Gastrocnemius medialis (tissue), 4 donors: ENCODE measurements around the gene ADD1. TPM values are rescaled to one million over a fixed set of nuclear protein-coding genes. Genes with fewer than 3 reads are reported as not detected.
A peak's percentile ranks its signal among the peaks of the same experiment; 100 is the strongest.
"Not testable (repeated sequence)": the region's sequence is repeated elsewhere in the genome, so short reads cannot be mapped to it uniquely, and the experiment has no call there.

Experiments used
- ATAC-seq, 2 donors: fragments of 150-250 bp; one replicate each; pipeline ENCODE4 v1.9.1; 2016
- DNase-seq, 2 donors: peaks; one replicate each; pipeline ENCODE4 v3.0.0-alpha.2; 2019
- H3K27ac ChIP-seq, 4 donors: fragments of 200-600 bp; sonication (generic); 1 replicate in 1 of 4; 2 replicates in 3 of 4; pipeline ENCODE4 v1.5.1; 2016 to 2018; ENCODE audit warnings: mild to moderate bottlenecking in 2 of 4, moderate library complexity in 1 of 4
- H3K27me3 ChIP-seq, 3 donors: fragments of 200-600 bp; sonication (generic) in 2 of 3; 1 replicate in 1 of 3; 2 replicates in 2 of 3; pipeline versions ENCODE4 v1.5.1 to v1.6.0; 2016 to 2019; ENCODE audit warnings: mild to moderate bottlenecking in 1 of 3, moderate library complexity in 1 of 3
- H3K36me3 ChIP-seq, 2 donors: fragments of 200-600 bp; sonication (generic) in 1 of 2; one replicate each; pipeline ENCODE4 v1.5.1; 2017 to 2018
- H3K4me1 ChIP-seq, 2 donors: fragments of 200-600 bp; sonication (generic) in 1 of 2; one replicate each; pipeline ENCODE4 v1.5.1; 2016 to 2017; ENCODE audit warnings: mild to moderate bottlenecking in 2 of 2
- H3K4me3 ChIP-seq, 4 donors: fragments of 200-600 bp; sonication (generic) in 3 of 4; 1 replicate in 1 of 4; 2 replicates in 3 of 4; pipeline ENCODE4 v1.5.1; 2016 to 2019; ENCODE audit warnings: mild to moderate bottlenecking in 2 of 4
- H3K9me3 ChIP-seq, 3 donors: fragments of 200-600 bp; sonication (generic) in 2 of 3; 1 replicate in 1 of 3; 2 replicates in 2 of 3; pipeline ENCODE4 v1.5.1; 2016 to 2019
- CTCF ChIP-seq, 5 experiments: fragments of 450-650 bp in 3 of 5; fragments of 200-600 bp in 2 of 5; sonication (generic) in 2 of 5; IDR thresholded peaks in 4 of 5; conservative IDR thresholded peaks in 1 of 5; 1 replicate in 4 of 5; 2 replicates in 1 of 5; pipeline ENCODE4 v1.5.1; 2016 to 2019; ENCODE audit warnings: antibody characterized with exemption in 5 of 5, mild to moderate bottlenecking in 3 of 5, moderate library complexity in 3 of 5
- POLR2A ChIP-seq, 2 donors: fragments of 450-650 bp; IDR thresholded peaks; one replicate each; pipeline ENCODE4 v1.6.1; 2017; ENCODE audit warnings: antibody characterized with exemption in 2 of 2, mild to moderate bottlenecking in 2 of 2, moderate library complexity in 2 of 2
- in situ Hi-C, 4 donors: fragments of 200-750 bp; cut with MboI; loops; one replicate each; pipeline versions ENCODE4 v1.15.0 to v1.8.0; 2017; ENCODE audit warnings: low sequenced_read_pairs in 4 of 4
- intact Hi-C: fragments of 100-400 bp; cut with DNase I; formaldehyde crosslinking; loops from one replicate; pipeline ENCODE4 v1.15.1; 2023; ENCODE audit warnings: low total_unique reads
- total RNA-seq, 4 donors: library from RNA; depleted of rRNA; stranded (reverse); fragments of >200 nt; gene quantifications; one replicate each; pipeline versions ENCODE4 v1.1.0 to v1.2.3, GENCODE V29; 2016

ADD1 gene
- total RNA-seq, 4 donors from 2014 or later: 144 to 255 (median 178) TPM

GRCh38 chr4:2914256-2915126 is 70.8 kb downstream of the ADD1 start:
- ATAC-seq (no peak), DNase-seq (no peak)
- Histone ChIP-seq H3K4me1 (no peaks in the 10 kb centered on the region), H3K36me3 (peaks cover 2 to 82% of the 10 kb centered on the region in 2 donors), H3K27ac (no peak overlapping the region), H3K4me3 (no peak overlapping the region), H3K27me3 (no peaks in the 10 kb centered on the region), H3K9me3 (no peaks in the 10 kb centered on the region)
- intact Hi-C loops: no loop called here
- in situ Hi-C loops: no loop called here
- TF ChIP-seq CTCF (IDR thresholded peaks at IDR 0.05 in 4 of 5, conservative IDR thresholded peaks at IDR 0.05 in 1 of 5) (no peak), POLR2A (IDR thresholded peaks at IDR 0.05) (no peak)

GRCh38 chr4:2915789-2916188 is 72.1 kb downstream of the ADD1 start:
- H3K4me3 ChIP-seq: no peak overlapping the region
- intact Hi-C loops (no loop called here), in situ Hi-C loops (no loop called here)
- no peaks in the 10 kb centered on the region for H3K4me1 ChIP-seq
- no peaks in the 10 kb centered on the region for H3K27me3 ChIP-seq
- H3K27ac ChIP-seq: no peak overlapping the region
- H3K9me3 ChIP-seq: no peaks in the 10 kb centered on the region
- no peak for DNase-seq
- peaks cover 0 to 69% of the 10 kb centered on the region in 2 donors for H3K36me3 ChIP-seq
- ATAC-seq: no peak
- TF ChIP-seq POLR2A (IDR thresholded peaks at IDR 0.05): no peak
- no peak for TF ChIP-seq CTCF (IDR thresholded peaks at IDR 0.05 in 4 of 5, conservative IDR thresholded peaks at IDR 0.05 in 1 of 5)

GRCh38 chr4:2916696-2917095 is 73.1 kb downstream of the ADD1 start:
- peaks cover 0 to 60% of the 10 kb centered on the region in 2 donors for H3K36me3 ChIP-seq
- H3K27me3 ChIP-seq, ATAC-seq, H3K4me3 ChIP-seq, H3K4me1 ChIP-seq, H3K9me3 ChIP-seq, DNase-seq, H3K27ac ChIP-seq, in situ Hi-C loops, intact Hi-C loops: not testable (repeated sequence)

- ATAC-seq, H3K4me1 ChIP-seq, in situ Hi-C loops, H3K9me3 ChIP-seq, DNase-seq, H3K27ac ChIP-seq, H3K27me3 ChIP-seq, intact Hi-C loops, H3K4me3 ChIP-seq: not testable (repeated sequence)
- H3K36me3 ChIP-seq: peaks cover 0 to 46% of the 10 kb centered on the region in 2 donors
Measured at GRCh38 chr4:2918300-2918699, 74.7 kb downstream of the ADD1 start.

GRCh38 chr4:2918714-2919113 is 75.1 kb downstream of the ADD1 start:
- peaks cover 0 to 46% of the 10 kb centered on the region in 2 donors for H3K36me3 ChIP-seq
- H3K27ac ChIP-seq, H3K27me3 ChIP-seq, H3K4me3 ChIP-seq, ATAC-seq, in situ Hi-C loops, DNase-seq, H3K4me1 ChIP-seq, intact Hi-C loops, H3K9me3 ChIP-seq: not testable (repeated sequence)

GRCh38 chr4:2922453-2923101 is 78.9 kb downstream of the ADD1 start:
- ATAC-seq, H3K4me1 ChIP-seq, H3K4me3 ChIP-seq, H3K9me3 ChIP-seq, intact Hi-C loops, H3K27me3 ChIP-seq, in situ Hi-C loops: not testable (repeated sequence)
- Histone ChIP-seq H3K36me3 (peaks cover 0 to 48% of the 10 kb centered on the region in 2 donors), H3K27ac (peak overlapping the region in 1 of 4 donors; percentile 22)
- DNase-seq: peak in 1 of 2 donors; percentile 12
